GM21825 (cell line): ENCODE results near the gene GOLGA8R.
"Not testable (repeated sequence)": the region's sequence is repeated elsewhere in the genome, so short reads cannot be mapped to it uniquely, and the experiment has no call there.

ENCODE experiments used
- ATAC-seq: cut with Tn5 transposase; IDR thresholded peaks from one replicate; pipeline ENCODE4 v1.9.1; 2021; ENCODE audit warnings: mild to moderate bottlenecking, moderate library complexity; ENCODE audit not compliant: unreplicated experiment

The GOLGA8R gene

GRCh38 chr15:30355043-30355442 lies 59.0 kb downstream of the GOLGA8R start:
- not testable (repeated sequence) for ATAC-seq
